ENCODE measurements around the gene SLC7A7.
"Not testable (repeated sequence)": the region's sequence is repeated elsewhere in the genome, so short reads cannot be mapped to it uniquely, and the experiment has no call there.

DNA sequence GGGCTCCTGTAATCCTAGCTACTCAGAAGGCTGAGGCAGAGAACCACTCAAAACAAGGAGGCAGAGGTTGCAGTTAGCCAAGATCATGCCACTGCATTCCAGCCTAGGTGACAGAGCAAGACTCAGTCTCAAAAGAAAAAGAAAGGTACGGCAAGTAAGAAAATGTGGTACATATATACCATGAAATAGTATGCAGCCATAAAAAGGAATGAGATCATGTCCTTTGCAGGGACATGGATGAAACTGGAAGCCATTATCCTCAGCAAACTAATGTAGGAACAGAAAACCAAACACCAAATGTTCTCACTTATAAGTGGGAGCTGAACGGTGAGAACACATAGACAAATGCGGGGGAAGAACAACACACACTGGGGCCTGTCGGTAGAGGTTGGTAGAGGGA is 10.0 kb downstream of the SLC7A7 start:
- not testable (repeated sequence) for TF ChIP-seq POLR2A (IDR thresholded peaks at IDR 0.05; ENCODE audit: low read length); GATA1 (IDR thresholded peaks at IDR 0.05; ENCODE audit: low read depth, low read length)
